GM23248 (cell line): Measurements from ENCODE around the gene SNRNP35.

ENCODE experiments used
- EZH2 ChIP-seq: fragments of 200-600 bp; sonication (generic); IDR thresholded peaks from 2 replicates; pipeline ENCODE4 v1.6.1; 2018; ENCODE audit warnings: antibody characterized with exemption, mild to moderate bottlenecking; ENCODE audit not compliant: insufficient read depth, poor library complexity, severe bottlenecking
- EZH2phosphoT487 ChIP-seq: fragments of 200-600 bp; sonication (generic); IDR thresholded peaks from 2 replicates; pipeline ENCODE4 v1.6.1; 2018; ENCODE audit warnings: antibody characterized with exemption, moderate library complexity, mild to moderate bottlenecking, low read depth; ENCODE audit not compliant: insufficient read depth

DNA sequence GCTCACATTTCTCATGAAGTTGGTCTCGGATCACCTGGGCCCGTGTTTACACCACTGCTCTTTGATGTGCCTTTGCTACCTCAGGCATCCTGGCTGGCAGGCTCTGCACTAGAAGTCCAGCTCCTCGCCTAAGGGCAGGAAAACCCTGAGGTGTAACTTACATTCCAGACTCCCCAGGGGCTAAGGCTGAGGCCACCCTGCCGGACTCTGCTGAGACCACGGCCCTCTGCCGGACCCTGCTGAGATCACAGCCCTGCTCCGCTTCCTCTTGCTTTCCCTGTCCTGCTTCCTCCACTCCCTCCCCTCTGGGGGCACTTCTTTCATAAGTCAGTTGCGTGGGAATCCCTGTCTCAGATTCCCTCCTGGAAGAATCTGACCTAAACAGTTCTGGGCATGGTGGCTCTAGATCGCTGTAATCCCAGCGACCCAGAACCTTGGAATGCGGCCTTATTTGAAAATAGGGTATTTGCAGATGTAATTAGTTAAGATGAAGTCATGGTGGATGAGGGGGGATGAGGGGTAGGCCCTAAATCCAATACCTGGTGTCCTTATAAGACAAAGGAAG, 58.4 kb downstream of the SNRNP35 start:
- TF ChIP-seq EZH2phosphoT487 (no peak), EZH2 (no peak)
